ENCODE measurements around the gene CAPZB.

The CAPZB gene

GRCh38 chr1:19324665-19324990 lies 160.7 kb downstream of the CAPZB start:
- DNase-seq, result no peak

GRCh38 chr1:19323987-19324664 lies 161.2 kb downstream of the CAPZB start:
- no peak for DNase-seq

GRCh38 chr1:19322481-19322880 lies 162.9 kb downstream of the CAPZB start:
- DNase-seq, result no peak

GRCh38 chr1:19321071-19321470 lies 164.3 kb downstream of the CAPZB start:
- no peak for DNase-seq

- no peak for DNase-seq
Observed at GRCh38 chr1:19319196-19319595, 166.1 kb downstream of the CAPZB start.

- DNase-seq, result no peak
Observed at GRCh38 chr1:19317126-19317910, 168.0 kb downstream of the CAPZB start.

- no peak for DNase-seq
Observed at GRCh38 chr1:19315378-19316198, 169.8 kb downstream of the CAPZB start.

- no peak for DNase-seq
Observed at GRCh38 chr1:19313961-19314882, 171.1 kb downstream of the CAPZB start.

GRCh38 chr1:19313636-19313959 lies 171.7 kb downstream of the CAPZB start:
- DNase-seq, result no peak

GRCh38 chr1:19312782-19313635 lies 172.3 kb downstream of the CAPZB start:
- DNase-seq, result peak; percentile 40

- peak; percentile 82 for DNase-seq
Observed at GRCh38 chr1:19311931-19312781, 173.2 kb downstream of the CAPZB start, which contains the start of the genes AKR7A2 and SLC66A1. Gene AKR7A2, minus strand, starts transcription at chr1:19312144. Its CDS starts 20 bp downstream, at chr1:19312124. Gene SLC66A1, plus strand, starts transcription at chr1:19312326. Its CDS starts 5,352 bp downstream, at chr1:19317678.

GRCh38 chr1:19311503-19311930 lies 173.8 kb downstream of the CAPZB start:
- no peak for DNase-seq

GRCh38 chr1:19310720-19311502 lies 174.4 kb downstream of the CAPZB start:
- DNase-seq, result no peak

GRCh38 chr1:19310061-19310460 lies 175.3 kb downstream of the CAPZB start:
- no peak for DNase-seq

- DNase-seq, result no peak
Observed at GRCh38 chr1:19309123-19309813, 176.1 kb downstream of the CAPZB start.

GRCh38 chr1:19308509-19308907 lies 176.8 kb downstream of the CAPZB start:
- DNase-seq, result no peak

GRCh38 chr1:19307794-19308508 lies 177.4 kb downstream of the CAPZB start:
- DNase-seq, result no peak

GRCh38 chr1:19306941-19307340 lies 178.4 kb downstream of the CAPZB start:
- DNase-seq, result no peak

Data from stimulated activated naive CD4-positive, alpha-beta T cell treated with Interleukin-2 at 50 U/mL for 16 hours (primary cell).